ENCODE results near the gene MRPL27. TPM values are rescaled to one million over a fixed set of nuclear protein-coding genes. Genes with fewer than 3 reads are reported as not detected.
"Not testable (repeated sequence)": the region's sequence is repeated elsewhere in the genome, so short reads cannot be mapped to it uniquely, and the experiment has no call there.

The MRPL27 gene
- total RNA-seq (10 to 100 TPM; 30.0 to 32.9 TPM), polyA plus RNA-seq (10 to 100 TPM; 38.4 to 55.8 TPM)

DNA sequence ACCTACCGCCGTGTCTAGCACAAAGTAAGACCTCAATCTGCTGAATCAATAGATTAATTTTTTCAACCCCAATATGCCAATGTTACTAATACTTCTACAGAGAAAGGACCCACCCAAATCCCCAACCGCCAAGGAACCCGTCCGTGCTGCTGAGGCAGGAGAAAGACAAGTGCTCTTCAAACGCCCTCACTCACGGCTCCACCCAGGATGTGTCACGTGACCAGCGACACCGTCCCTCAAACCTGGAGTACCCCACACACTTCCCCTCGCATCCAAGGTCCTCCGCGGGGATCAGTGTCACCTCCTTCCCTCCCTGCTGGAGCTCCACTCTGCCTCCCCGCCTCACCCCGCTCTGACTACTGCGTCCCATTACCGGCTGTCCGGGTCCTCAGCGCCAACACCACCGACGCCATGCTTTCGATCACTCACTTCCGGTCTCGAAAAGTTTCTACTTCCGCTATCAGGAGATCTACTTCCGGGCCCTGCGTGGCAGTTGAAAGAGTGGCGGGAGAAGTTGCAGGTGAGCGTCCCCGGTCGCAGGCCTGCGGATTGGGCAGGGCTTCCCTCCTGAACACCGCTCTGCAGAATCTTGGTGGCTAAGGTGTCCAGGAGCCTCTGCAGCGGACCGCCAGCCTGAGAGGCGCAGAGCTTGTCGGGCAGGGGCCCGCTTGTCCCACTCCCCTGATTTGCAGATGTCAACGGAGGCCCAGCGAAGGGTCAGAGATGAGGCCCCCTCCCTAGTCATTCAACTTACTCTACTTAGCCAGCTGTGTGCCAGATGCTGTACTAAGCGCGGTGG lies at the start of gene MRPL27, which contains the start of gene EME1:
Gene MRPL27 (minus strand): TSS at position 427 of the 799 bp plus-strand sequence. CDS start 14 bp downstream, at position 413.
Gene EME1 (plus strand): TSS at position 472 of the 799 bp plus-strand sequence. CDS start 1,980 bp downstream, outside the sequence.
- peaks cover 16% of the 10 kb centered on the region for H3K4me1 ChIP-seq (ENCODE audit: insufficient read depth, low read length)
- peak within 1 kb of the TSS; percentile 99 to 100 (median 100) for H3K4me3 Mint-ChIP-seq
- peak; percentile 90 to 94 (median 90) for DNase-seq
- H3K27ac ChIP-seq (ENCODE audit: low read depth, low read length) = peak within 1 kb of the TSS; percentile 98
- H3K36me3 Mint-ChIP-seq = peaks cover 19 to 36% of the 10 kb centered on the region in 2 donors
- POLR2A ChIA-PET (ENCODE audit: partially characterized antibody) = interaction anchor here (0.8 to 4.2 kb wide), 6 partner anchors 9 to 188 kb away, joined by 3 to 44 read pairs (median 7); partner anchors contain the start of genes CACNA1G, LRRC59 and XYLT2
- H3K27me3 Mint-ChIP-seq = no peaks in the 10 kb centered on the region
- H3K4me3 ChIP-seq (ENCODE audit: low read length in 2 of 2) = peak within 1 kb of the TSS; percentile 96 to 100
- H3K9me3 Mint-ChIP-seq = no peaks in the 10 kb centered on the region
- H3K27ac Mint-ChIP-seq = peak within 1 kb of the TSS; percentile 95 to 100 (median 100)
- intact Hi-C loops (cut with micrococcal nuclease) = loop anchor here (1.0 to 2.0 kb wide), 3 partner anchors 11 to 27 kb away; partner anchors contain the start of genes LRRC59 and XYLT2
- no peaks in the 10 kb centered on the region for H3K9me3 ChIP-seq (ENCODE audit: control insufficient read depth in 1 of 2, low read length in 2 of 2)
- H3K27me3 ChIP-seq (ENCODE audit: insufficient read depth, low read length) = no peaks in the 10 kb centered on the region
- CTCF ChIA-PET (ENCODE audit: partially characterized antibody) = interaction anchor here (1.1 to 5.9 kb wide), 3 partner anchors 11 to 24 kb away, joined by 3 to 52 read pairs (median 38); partner anchors contain the start of gene LRRC59
- peaks cover 26% of the 10 kb centered on the region for H3K36me3 ChIP-seq (ENCODE audit: insufficient read depth, low read length)
- H3K4me1 Mint-ChIP-seq = peaks cover 15 to 29% (median 20%) of the 10 kb centered on the region in 4 donors

DNA sequence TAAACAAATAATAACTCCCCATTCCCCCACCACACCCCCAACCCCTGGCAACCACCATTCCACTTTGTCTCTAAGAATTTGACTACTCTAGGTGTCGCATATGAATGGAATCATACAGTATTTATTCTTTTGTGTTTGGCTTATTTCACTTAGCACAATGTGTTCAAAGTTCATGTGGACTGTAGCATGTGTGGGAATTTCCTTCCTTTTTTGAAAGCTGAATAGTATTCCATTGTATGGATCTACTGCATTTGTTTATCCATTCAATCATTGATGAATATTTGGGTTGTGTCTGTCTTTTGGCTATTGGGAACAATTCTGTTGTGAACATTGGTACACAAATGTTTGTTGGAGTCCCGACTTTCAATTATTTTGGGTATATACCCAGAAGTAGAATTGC lies 49.8 kb upstream of the MRPL27 start:
- no peaks in the 10 kb centered on the region for H3K36me3 ChIP-seq (ENCODE audit: insufficient read depth, low read length)
- H3K4me1 ChIP-seq (ENCODE audit: insufficient read depth, low read length) = peaks cover 38% of the 10 kb centered on the region
- H3K27me3 Mint-ChIP-seq = no peaks in the 10 kb centered on the region
- ChIA-PET POLR2A (ENCODE audit: partially characterized antibody) (interaction anchor here (3.5 kb wide), 1 partner anchor 26 kb away, joined by 20 read pairs; the partner anchor contains the start of gene LRRC59), CTCF (ENCODE audit: partially characterized antibody) (interaction anchor here (1.9 to 3.7 kb wide), 2 partner anchors 9 to 25 kb away, joined by 7 to 35 read pairs; partner anchors contain the start of gene LRRC59)
- peak overlapping the region in 1 of 8 donors; percentile 46 for H3K4me3 Mint-ChIP-seq
- H3K9me3 ChIP-seq (ENCODE audit: control insufficient read depth in 1 of 2, low read length in 2 of 2) = no peaks in the 10 kb centered on the region
- H3K9me3 Mint-ChIP-seq = peaks cover 0 to 5% (median 2%) of the 10 kb centered on the region in 8 donors
- intact Hi-C loops (cut with micrococcal nuclease) = no loop called here
- H3K27ac Mint-ChIP-seq = peak overlapping the region in 2 of 7 donors; percentile 50 to 62
- H3K27me3 ChIP-seq (ENCODE audit: insufficient read depth, low read length) = no peaks in the 10 kb centered on the region
- peaks cover 20 to 51% (median 36%) of the 10 kb centered on the region in 4 donors for H3K4me1 Mint-ChIP-seq
- no peak overlapping the region for H3K4me3 ChIP-seq (ENCODE audit: low read length in 2 of 2)
- no peak overlapping the region for H3K27ac ChIP-seq (ENCODE audit: low read depth, low read length)
- H3K36me3 Mint-ChIP-seq = no peaks in the 10 kb centered on the region
- no peak for DNase-seq

DNA sequence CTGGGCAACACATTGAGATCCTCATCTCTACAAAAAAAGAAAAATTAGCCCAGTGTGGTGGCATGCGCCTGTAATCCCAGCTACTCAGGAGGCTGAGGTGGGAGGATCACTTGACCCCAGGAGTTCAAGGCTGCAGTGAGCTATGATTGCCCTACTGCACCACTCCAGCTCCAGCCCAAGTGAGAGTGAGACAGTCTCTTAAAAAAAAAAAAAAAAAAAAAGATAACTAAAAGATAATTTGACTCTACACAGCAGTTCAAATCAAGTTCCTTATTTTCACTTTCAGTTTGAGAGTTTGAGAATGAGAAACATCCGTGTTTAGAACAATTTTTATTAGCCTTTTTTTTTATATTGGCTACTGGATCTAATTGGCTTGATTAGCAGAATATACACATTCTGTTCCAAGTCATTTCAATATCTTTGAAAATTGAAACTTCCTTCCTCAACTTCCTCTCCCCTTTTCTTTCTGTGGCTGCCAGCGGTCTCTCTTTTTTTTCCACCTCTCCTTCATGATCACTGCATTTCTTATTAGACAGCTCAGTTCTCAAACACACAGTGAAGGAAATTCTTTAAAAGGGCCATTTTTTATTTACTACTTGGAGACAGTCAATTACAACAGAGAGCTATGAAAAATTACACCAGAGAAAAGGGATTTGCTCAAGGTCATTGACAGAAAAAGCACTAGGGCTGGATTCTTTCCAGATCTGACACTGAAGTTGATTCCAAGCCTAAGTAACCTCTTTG lies 48.5 kb upstream of the MRPL27 start:
- POLR2A ChIA-PET (ENCODE audit: partially characterized antibody) = interaction anchor here (0.6 to 3.5 kb wide), 4 partner anchors 9 to 856 kb away, joined by 3 to 20 read pairs (median 3); partner anchors contain the start of genes LRRC59 and XYLT2

GRCh38 chr17:50420419-50421112 lies 47.6 kb upstream of the MRPL27 start:
- Histone ChIP-seq H3K27me3 (ENCODE audit: insufficient read depth, low read length) (no peaks in the 10 kb centered on the region), H3K9me3 (ENCODE audit: control insufficient read depth in 1 of 2, low read length in 2 of 2) (no peaks in the 10 kb centered on the region), H3K4me1 (ENCODE audit: insufficient read depth, low read length) (peaks cover 22% of the 10 kb centered on the region), H3K4me3 (ENCODE audit: low read length in 2 of 2) (peak overlapping the region in 1 of 2 donors; percentile 23), H3K36me3 (ENCODE audit: insufficient read depth, low read length) (no peaks in the 10 kb centered on the region), H3K27ac (ENCODE audit: low read depth, low read length) (peak overlapping the region; percentile 46)
- CTCF ChIA-PET (ENCODE audit: partially characterized antibody) = interaction anchor here (0.7 to 3.7 kb wide), 4 partner anchors 11 to 657 kb away, joined by 3 to 35 read pairs (median 10); partner anchors contain the start of gene LRRC59
- no peak for DNase-seq
- POLR2A ChIA-PET (ENCODE audit: partially characterized antibody) = interaction anchor here (0.6 to 3.5 kb wide), 2 partner anchors 23 to 855 kb away, joined by 3 to 20 read pairs; partner anchors contain the start of gene LRRC59
- H3K4me1 Mint-ChIP-seq = peaks cover 10 to 34% (median 23%) of the 10 kb centered on the region in 4 donors
- intact Hi-C loops (cut with micrococcal nuclease) = no loop called here
- no peaks in the 10 kb centered on the region for H3K36me3 Mint-ChIP-seq
- no peaks in the 10 kb centered on the region for H3K27me3 Mint-ChIP-seq
- H3K27ac Mint-ChIP-seq = peak overlapping the region; percentile 82 to 99 (median 90)
- H3K4me3 Mint-ChIP-seq = peak overlapping the region in 7 of 8 donors; percentile 64 to 89 (median 81)
- H3K9me3 Mint-ChIP-seq = peaks cover 0 to 5% (median 2%) of the 10 kb centered on the region in 8 donors

More for the DNA sequence above, 48.5 kb upstream of the MRPL27 start:
- Mint-ChIP-seq H3K9me3 (peaks cover 0 to 5% (median 2%) of the 10 kb centered on the region in 8 donors), H3K4me3 (peak overlapping the region; percentile 64 to 92 (median 85)), H3K27me3 (no peaks in the 10 kb centered on the region), H3K36me3 (no peaks in the 10 kb centered on the region), H3K4me1 (peaks cover 11 to 38% (median 26%) of the 10 kb centered on the region in 4 donors), H3K27ac (peak overlapping the region; percentile 82 to 99 (median 90))
- Histone ChIP-seq H3K36me3 (ENCODE audit: insufficient read depth, low read length) (no peaks in the 10 kb centered on the region), H3K27me3 (ENCODE audit: insufficient read depth, low read length) (no peaks in the 10 kb centered on the region), H3K9me3 (ENCODE audit: control insufficient read depth in 1 of 2, low read length in 2 of 2) (no peaks in the 10 kb centered on the region), H3K4me3 (ENCODE audit: low read length in 2 of 2) (peak overlapping the region in 1 of 2 donors; percentile 23), H3K4me1 (ENCODE audit: insufficient read depth, low read length) (peaks cover 25% of the 10 kb centered on the region), H3K27ac (ENCODE audit: low read depth, low read length) (peak overlapping the region; percentile 46)
- CTCF ChIA-PET (ENCODE audit: partially characterized antibody) = interaction anchor here (0.7 to 3.7 kb wide), 5 partner anchors 10 to 656 kb away, joined by 3 to 35 read pairs (median 7); partner anchors contain the start of gene LRRC59
- intact Hi-C loops (cut with micrococcal nuclease) = no loop called here
- DNase-seq = peak in 4 of 5 donors; percentile 25 to 31 (median 29)

DNA sequence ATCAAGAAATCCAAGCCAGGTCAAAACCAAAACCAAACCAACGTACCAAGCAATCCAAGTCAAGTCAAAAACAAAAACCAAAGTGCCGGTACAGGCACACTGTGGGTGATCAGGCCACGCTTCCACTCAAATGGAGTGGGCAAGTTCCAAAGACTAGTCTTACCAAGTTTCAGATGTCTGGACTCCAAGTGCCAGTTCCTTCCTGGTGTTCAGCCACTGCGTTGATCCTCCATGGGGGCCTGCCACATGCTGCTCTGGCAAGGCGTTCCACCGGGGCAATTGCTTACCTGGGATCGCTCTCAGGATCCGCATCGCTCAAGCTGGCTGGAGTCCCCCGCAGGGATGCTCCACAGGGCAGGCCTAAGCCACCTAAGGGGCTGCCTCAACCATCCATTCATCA lies 46.6 kb upstream of the MRPL27 start:
- Mint-ChIP-seq H3K4me1 (peaks cover 8 to 25% (median 17%) of the 10 kb centered on the region in 4 donors), H3K27ac (peak overlapping the region in 3 of 7 donors; percentile 74 to 82 (median 78))

GRCh38 chr17:50414808-50415207 lies 41.8 kb upstream of the MRPL27 start:
- Histone ChIP-seq H3K27me3 (ENCODE audit: insufficient read depth, low read length) (no peaks in the 10 kb centered on the region), H3K4me1 (ENCODE audit: insufficient read depth, low read length) (no peaks in the 10 kb centered on the region), H3K9me3 (ENCODE audit: control insufficient read depth in 1 of 2, low read length in 2 of 2) (no peaks in the 10 kb centered on the region), H3K4me3 (ENCODE audit: low read length in 2 of 2) (no peak overlapping the region), H3K27ac (ENCODE audit: low read depth, low read length) (no peak overlapping the region), H3K36me3 (ENCODE audit: insufficient read depth, low read length) (no peaks in the 10 kb centered on the region)
- peaks cover 0 to 6% (median 3%) of the 10 kb centered on the region in 8 donors for H3K9me3 Mint-ChIP-seq
- ChIA-PET CTCF (ENCODE audit: partially characterized antibody) (interaction anchor here (1.8 kb wide), 1 partner anchor 17 kb away, joined by 7 read pairs; the partner anchor contains the start of gene LRRC59), POLR2A (ENCODE audit: partially characterized antibody) (no interaction called here)
- H3K4me1 Mint-ChIP-seq = peaks cover 0 to 4% (median under 1%) of the 10 kb centered on the region in 4 donors
- intact Hi-C loops (cut with micrococcal nuclease) = no loop called here
- H3K36me3 Mint-ChIP-seq = no peaks in the 10 kb centered on the region
- H3K27me3 Mint-ChIP-seq = peaks cover 0 to 6% of the 10 kb centered on the region in 2 donors
- DNase-seq = no peak
- H3K27ac Mint-ChIP-seq = no peak overlapping the region
- H3K4me3 Mint-ChIP-seq = no peak overlapping the region

More for the DNA sequence above, 46.6 kb upstream of the MRPL27 start:
- intact Hi-C loops (cut with micrococcal nuclease); H3K27ac ChIP-seq (ENCODE audit: low read depth, low read length); H3K27me3 ChIP-seq (ENCODE audit: insufficient read depth, low read length); DNase-seq; H3K27me3 Mint-ChIP-seq; H3K36me3 ChIP-seq (ENCODE audit: insufficient read depth, low read length); H3K36me3 Mint-ChIP-seq; H3K4me3 ChIP-seq (ENCODE audit: low read length in 2 of 2); H3K9me3 Mint-ChIP-seq; POLR2A ChIA-PET (ENCODE audit: partially characterized antibody); H3K9me3 ChIP-seq (ENCODE audit: control insufficient read depth in 1 of 2, low read length in 2 of 2): not testable (repeated sequence)
- H3K4me3 Mint-ChIP-seq = peak overlapping the region in 3 of 8 donors; percentile 1 to 53 (median 39)
- H3K4me1 ChIP-seq (ENCODE audit: insufficient read depth, low read length) = peaks cover 16% of the 10 kb centered on the region
- CTCF ChIA-PET (ENCODE audit: partially characterized antibody) = interaction anchor here (2.6 to 3.7 kb wide), 2 partner anchors 22 to 58 kb away, joined by 14 to 35 read pairs; partner anchors contain the start of gene LRRC59
